Stomach (tissue), 9 donors: Measurements from ENCODE around the gene MTA3. TPM values are rescaled to one million over a fixed set of nuclear protein-coding genes. Genes with fewer than 3 reads are reported as not detected.

Experiments used
- DNase-seq, 2 donors: peaks; one replicate each; pipeline versions ENCODE4 v3.0.0 to v3.0.0-alpha.2; 2013 to 2019
- H3K27ac ChIP-seq, 5 donors: fragments of 200-600 bp in 4 of 5; sonication (generic) in 4 of 5; one replicate each; pipeline ENCODE4 v1.5.1; 2013 to 2019; ENCODE audit warnings: mild to moderate bottlenecking in 1 of 5, moderate library complexity in 1 of 5
- H3K27me3 ChIP-seq, 3 donors: fragments of 200-600 bp; sonication (generic); one replicate each; pipeline ENCODE4 v1.5.1; 2017 to 2019; ENCODE audit warnings: mixed run types in 1 of 3
- H3K36me3 ChIP-seq, 4 donors: fragments of 200-600 bp; sonication (generic); 1 replicate in 3 of 4; 2 replicates in 1 of 4; pipeline ENCODE4 v1.5.1; 2016 to 2019
- H3K4me1 ChIP-seq, 4 donors: fragments of 200-600 bp; sonication (generic); one replicate each; pipeline ENCODE4 v1.5.1; 2016 to 2019
- H3K4me3 ChIP-seq, 4 donors: fragments of 200-600 bp; sonication (generic) in 3 of 4; one replicate each; pipeline ENCODE4 v1.5.1; 2016 to 2019; ENCODE audit warnings: mild to moderate bottlenecking in 1 of 4
- H3K9me3 ChIP-seq, 4 donors: fragments of 200-600 bp; sonication (generic); one replicate each; pipeline ENCODE4 v1.5.1; 2016 to 2019
- CTCF ChIP-seq, 7 experiments: fragments of 450-650 bp in 4 of 7; fragments of 200-600 bp in 3 of 7; sonication (generic) in 3 of 7; IDR thresholded peaks; one replicate each; pipeline ENCODE4 v1.5.1; 2016 to 2019; ENCODE audit warnings: antibody characterized with exemption in 7 of 7, control low read depth in 2 of 7, mild to moderate bottlenecking in 1 of 7
- EP300 ChIP-seq: sonication (generic); formaldehyde crosslinking; IDR thresholded peaks from one replicate; pipeline ENCODE4 v1.6.1; 2017; ENCODE audit warnings: antibody characterized with exemption
- POLR2A ChIP-seq, 4 donors: fragments of 450-650 bp; IDR thresholded peaks; one replicate each; pipeline ENCODE4 v1.6.1; 2016; ENCODE audit warnings: antibody characterized with exemption in 4 of 4, control low read depth in 2 of 4, mild to moderate bottlenecking in 1 of 4, moderate library complexity in 1 of 4
- POLR2AphosphoS5 ChIP-seq, 3 donors: sonication (generic); formaldehyde crosslinking; IDR thresholded peaks; one replicate each; pipeline ENCODE4 v1.6.1; 2016; ENCODE audit warnings: antibody characterized with exemption in 3 of 3
- WGBS, 5 donors: extraction: QIAGEN DNeasy Blood & Tissue Kit in 3 of 5; methylation state at CpG; one replicate each; pipeline versions ENCODE4 v1.1.5 to v1.1.7; 2013 to 2018; 5-methylcytosine and 5-hydroxymethylcytosine counted together
- intact Hi-C: fragments of 100-400 bp; cut with DNase I; formaldehyde crosslinking; loops from one replicate; pipeline ENCODE4 v1.15.1; 2023; ENCODE audit warnings: low total_unique reads
- polyA plus RNA-seq, 3 donors: library from polyadenylated mRNA; stranded (reverse); fragments of 200-250 nt; gene quantifications; one replicate each; pipeline ENCODE4 v1.2.3, GENCODE V29; 2013
- total RNA-seq, 5 donors: library from RNA; depleted of rRNA; stranded (reverse); fragments of >200 nt; gene quantifications; one replicate each; pipeline versions ENCODE4 v1.1.0 to v1.2.3, GENCODE V29; 2014 to 2016
- donor health status: healthy with polysubstance abuse.
- donor health status: Bipolar disorder and iron deficiency.
- donor health status: healthy.

Gene MTA3
- total and polyA plus RNA-seq, 8 donors, result 27.8 to 120 (median 49.1) TPM

- 76 to 83% (median 78%) methylated on average over 18 to 19 of the region's 19 CpGs for WGBS, 5 donors
- DNase-seq, result peak; percentile 25 to 61
- no peak overlapping the region for H3K27ac ChIP-seq
- H3K9me3 ChIP-seq, result no peaks in the 10 kb centered on the region
- no peaks in the 10 kb centered on the region for H3K27me3 ChIP-seq
- H3K36me3 ChIP-seq, result peaks cover 0 to 7% (median 2%) of the 10 kb centered on the region in 4 donors
- H3K4me1 ChIP-seq, result peaks cover 0 to 6% (median 3%) of the 10 kb centered on the region in 4 donors
- no peak overlapping the region for H3K4me3 ChIP-seq
- TF ChIP-seq POLR2A (IDR thresholded peaks at IDR 0.05) (no peak), CTCF (IDR thresholded peaks at IDR 0.05) (peak in 3 of 7 experiments; percentile 7 to 34 (median 26)), EP300 (no peak), POLR2AphosphoS5 (IDR thresholded peaks at IDR 0.05) (no peak)
- intact Hi-C loops, result no loop called here
Observed at GRCh38 chr2:42770288-42771131, 202.1 kb downstream of the MTA3 start.

DNA sequence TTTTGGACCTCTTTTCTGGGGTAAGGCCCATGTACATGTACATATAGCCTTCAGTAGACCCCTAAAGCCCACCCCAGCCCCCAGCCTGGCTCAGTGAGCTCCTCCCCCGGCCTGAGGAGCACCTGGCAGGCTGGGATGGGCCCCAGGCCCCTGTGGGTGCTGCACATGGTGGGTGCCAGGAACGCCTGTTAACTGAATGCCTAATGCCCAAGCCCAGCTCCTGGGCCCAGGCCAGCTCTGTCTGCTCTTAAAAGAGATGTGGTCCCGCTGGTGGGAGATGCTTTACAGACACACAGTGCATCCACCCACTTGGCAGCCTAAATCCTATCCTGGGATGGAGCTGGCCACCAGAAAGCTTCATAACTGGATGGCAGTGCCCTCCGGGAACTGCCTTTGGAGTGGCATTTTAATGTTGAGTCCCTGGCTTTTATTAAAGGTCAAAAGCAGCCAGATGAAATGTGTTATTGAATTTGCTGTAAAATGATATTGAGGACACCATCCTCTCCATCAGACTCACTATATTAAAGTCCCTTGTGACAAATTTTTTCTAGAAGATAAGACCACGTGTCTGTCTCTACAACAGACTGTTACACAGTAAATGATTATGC lies 203.2 kb downstream of the MTA3 start:
- intact Hi-C loops, result no loop called here

DNA sequence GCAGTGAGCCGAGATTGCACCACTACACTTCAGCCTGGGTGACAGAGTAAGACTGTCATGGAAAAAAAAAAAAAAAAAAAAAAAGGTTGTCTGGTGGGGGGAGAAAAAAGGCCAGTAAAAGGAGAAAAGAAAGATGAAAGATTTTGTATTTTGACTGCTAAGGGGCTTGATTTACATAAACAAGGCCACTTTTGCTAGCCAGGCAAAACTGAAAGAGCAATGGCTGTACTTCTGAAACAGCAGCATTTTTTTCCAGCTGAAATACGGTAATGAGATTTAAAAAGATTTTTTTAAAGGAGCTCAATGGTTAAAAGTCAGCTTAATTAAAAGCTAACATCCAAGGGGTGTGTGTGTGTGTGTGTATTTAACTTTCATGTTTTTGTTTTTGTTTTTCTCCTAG lies 206.8 kb downstream of the MTA3 start:
- TF ChIP-seq POLR2A (IDR thresholded peaks at IDR 0.05) (no peak), POLR2AphosphoS5 (IDR thresholded peaks at IDR 0.05) (no peak), EP300 (no peak), CTCF (IDR thresholded peaks at IDR 0.05) (no peak)
- no peak overlapping the region for H3K4me3 ChIP-seq
- H3K36me3 ChIP-seq, result peaks cover 0 to 2% (median 0%) of the 10 kb centered on the region in 4 donors
- H3K27ac ChIP-seq, result no peak overlapping the region
- intact Hi-C loops, result no loop called here
- WGBS, 5 donors, result 62 to 81% (median 65%) methylated on average over 2 of the region's 2 CpGs
- peaks cover 0 to 10% (median 3%) of the 10 kb centered on the region in 4 donors for H3K4me1 ChIP-seq
- H3K9me3 ChIP-seq, result no peaks in the 10 kb centered on the region
- no peak for DNase-seq
- no peaks in the 10 kb centered on the region for H3K27me3 ChIP-seq

More for the DNA sequence above, 203.2 kb downstream of the MTA3 start:
- no peak overlapping the region for H3K27ac ChIP-seq
- no peak overlapping the region for H3K4me3 ChIP-seq
- 76 to 93% (median 87%) methylated on average over 4 to 5 of the region's 5 CpGs for WGBS, 5 donors
- no peaks in the 10 kb centered on the region for H3K9me3 ChIP-seq
- DNase-seq, result peak; percentile 11 to 20
- H3K27me3 ChIP-seq, result no peaks in the 10 kb centered on the region
- no peak for TF ChIP-seq EP300
- peaks cover 0 to 7% (median 2%) of the 10 kb centered on the region in 4 donors for H3K36me3 ChIP-seq
- peaks cover 0 to 10% (median 3%) of the 10 kb centered on the region in 4 donors for H3K4me1 ChIP-seq

- H3K27me3 ChIP-seq, result no peaks in the 10 kb centered on the region
- no peaks in the 10 kb centered on the region for H3K9me3 ChIP-seq
- H3K27ac ChIP-seq, result no peak overlapping the region
- no peak for TF ChIP-seq POLR2A (IDR thresholded peaks at IDR 0.05)
- no peak for TF ChIP-seq CTCF (IDR thresholded peaks at IDR 0.05)
- no peak for TF ChIP-seq EP300
- no peak for TF ChIP-seq POLR2AphosphoS5 (IDR thresholded peaks at IDR 0.05)
- no peak for DNase-seq
- intact Hi-C loops, result no loop called here
- peaks cover 0 to 2% (median 0%) of the 10 kb centered on the region in 4 donors for H3K36me3 ChIP-seq
- H3K4me3 ChIP-seq, result no peak overlapping the region
- peaks cover 0 to 10% (median 0%) of the 10 kb centered on the region in 4 donors for H3K4me1 ChIP-seq
- 24 to 61% (median 32%) methylated on average over 3 of the region's 3 CpGs for WGBS, 5 donors
Observed at GRCh38 chr2:42775810-42776209, 207.4 kb downstream of the MTA3 start.
